Cortex of kidney (tissue), 1 donor: ENCODE measurements around the gene SEC61G.

Source experiments
- DNase-seq: peaks from one replicate; lab custom pipeline; 2025; lab: John Stamatoyannopoulos, UW

The SEC61G gene

GRCh38 chr7:54764861-54765260, 5.8 kb upstream of the SEC61G start:
- no peak for DNase-seq

DNA sequence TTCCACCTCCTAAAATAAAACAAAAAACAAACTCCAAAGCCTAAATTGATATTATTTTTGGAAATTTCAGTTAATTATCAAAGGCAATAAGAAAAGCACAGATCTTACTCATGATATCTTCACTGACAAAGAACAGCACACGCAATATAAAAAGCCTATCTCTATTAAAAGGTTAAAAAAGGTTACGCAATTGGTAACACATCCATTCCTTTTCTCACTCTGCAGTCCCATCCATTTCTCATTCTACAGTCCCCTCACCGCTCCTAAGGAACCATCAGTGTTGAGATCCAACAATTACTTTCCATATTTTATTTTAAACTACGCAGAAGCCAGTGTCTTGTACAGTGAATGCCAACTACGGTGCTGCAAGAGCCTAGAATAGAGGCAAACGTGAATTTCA, 1.3 kb downstream of the SEC61G start:
- DNase-seq: no peak

DNA sequence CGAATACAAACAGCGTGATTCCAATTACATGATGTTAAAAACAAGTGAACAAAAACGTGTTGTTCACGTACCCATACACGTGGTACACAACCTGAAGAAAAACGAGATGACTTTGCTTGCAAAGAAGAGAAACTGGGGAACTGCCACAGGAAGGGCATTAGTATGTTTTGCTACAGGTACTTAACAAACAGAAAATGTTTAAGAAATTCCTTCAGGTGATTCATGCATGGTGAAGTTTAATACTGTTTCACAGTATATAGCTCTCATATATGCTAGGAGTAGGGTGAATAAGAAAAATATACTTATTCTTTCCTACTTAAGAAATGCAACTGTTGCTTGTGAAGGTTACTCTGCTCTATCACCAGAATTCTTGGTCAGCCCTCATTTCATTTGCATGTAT, 9.8 kb downstream of the SEC61G start:
- no peak for DNase-seq

DNA sequence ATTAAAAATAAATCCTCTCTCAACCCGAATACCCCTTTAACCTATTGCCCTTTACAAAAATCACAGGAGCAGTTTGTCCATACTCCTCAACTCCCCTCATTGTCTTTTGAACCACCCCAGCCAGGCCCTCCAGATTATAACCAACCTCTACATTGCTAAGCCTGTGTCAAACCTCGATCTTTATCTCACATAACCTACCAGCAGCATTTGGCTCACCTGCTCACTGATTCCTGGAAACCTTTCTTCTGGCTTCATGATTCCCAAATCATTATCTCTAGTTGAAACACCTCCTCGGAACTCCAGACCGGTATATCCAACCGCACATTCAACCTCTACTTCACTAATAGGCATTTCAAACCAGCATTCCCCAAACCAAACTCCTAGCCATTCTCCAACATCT, 11.8 kb downstream of the SEC61G start:
- no peak for DNase-seq

GRCh38 chr7:54743580-54743979, 15.4 kb downstream of the SEC61G start:
- no peak for DNase-seq

DNA sequence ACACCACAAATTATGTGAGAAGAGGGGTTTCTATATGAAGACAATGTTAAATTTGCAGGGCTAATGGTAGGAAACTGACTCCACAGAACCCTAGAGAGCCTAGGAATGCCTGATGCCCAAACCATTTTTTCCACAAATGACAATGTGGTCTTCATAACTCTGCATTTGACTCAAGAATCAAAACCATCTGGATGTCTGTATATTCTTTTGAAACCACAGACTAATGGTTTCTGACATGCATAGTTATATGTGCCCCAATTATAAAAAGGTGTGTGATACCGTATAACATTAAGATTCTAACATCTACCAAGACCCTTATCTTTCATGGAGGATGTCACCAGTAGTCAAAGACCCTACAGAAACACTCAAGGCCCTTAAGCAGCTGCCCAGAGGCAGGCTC, 20.3 kb downstream of the SEC61G start:
- DNase-seq: no peak

- no peak for DNase-seq
Measured at GRCh38 chr7:54729107-54729506, 29.9 kb downstream of the SEC61G start.

GRCh38 chr7:54728411-54728810, 30.6 kb downstream of the SEC61G start:
- DNase-seq: no peak

DNA sequence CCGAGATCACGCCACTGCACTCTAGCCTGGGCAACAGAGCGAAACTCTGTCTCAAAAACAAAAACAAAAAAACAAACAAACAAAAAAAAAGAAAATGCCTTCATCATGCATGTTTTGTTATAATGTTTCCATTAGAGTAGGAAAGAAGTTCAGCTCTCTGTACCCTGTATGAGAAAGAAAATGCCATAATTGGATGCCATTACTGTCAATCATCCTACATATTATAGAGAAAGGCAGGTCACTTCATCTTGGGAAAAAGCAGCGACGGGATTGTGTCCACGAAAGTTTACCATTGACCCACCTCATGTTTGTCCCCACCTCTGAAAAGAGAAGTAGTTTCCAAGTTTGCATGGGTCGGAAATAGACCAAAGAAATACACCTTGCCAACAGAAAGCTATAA, 33.8 kb downstream of the SEC61G start:
- no peak for DNase-seq

GRCh38 chr7:54722502-54722901, 36.5 kb downstream of the SEC61G start:
- DNase-seq: no peak

DNA sequence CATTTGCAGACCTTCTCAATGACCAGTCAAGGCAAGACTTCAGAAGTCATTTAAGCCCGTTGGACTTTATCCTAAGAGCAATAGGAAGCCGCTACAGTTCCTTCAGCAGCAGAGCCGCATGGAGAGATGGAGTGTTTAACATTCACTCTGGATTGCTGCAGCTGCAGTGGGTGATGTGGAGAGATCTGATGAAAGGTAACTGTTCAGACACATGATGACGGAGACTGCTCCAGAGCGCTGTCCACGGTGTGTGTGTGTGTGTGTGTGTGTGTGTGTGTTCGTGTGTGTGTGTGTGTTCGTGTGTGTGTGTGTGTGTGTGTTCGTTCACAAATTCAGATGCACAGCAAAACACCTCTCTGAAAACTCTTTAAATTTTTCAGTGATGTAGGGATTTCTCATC, 37.0 kb downstream of the SEC61G start:
- no peak for DNase-seq

DNA sequence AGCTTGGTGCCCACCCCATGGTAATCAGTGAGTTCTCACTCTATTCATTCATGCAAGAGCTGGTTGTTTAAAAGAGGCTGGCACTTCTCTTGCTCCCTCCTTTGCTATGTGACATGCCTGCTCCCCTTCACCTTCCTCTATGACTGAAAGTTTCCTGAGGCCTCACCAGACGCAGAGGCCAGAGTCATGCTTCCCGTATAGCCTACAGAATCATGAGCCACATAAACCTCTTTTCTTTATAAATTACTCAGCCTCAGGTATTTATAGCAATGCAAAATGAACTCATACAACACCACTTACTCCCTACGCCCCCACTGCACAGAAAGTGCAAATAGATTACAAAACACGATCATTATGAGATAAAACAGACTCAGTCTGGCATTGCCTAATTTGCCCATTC, 39.0 kb downstream of the SEC61G start:
- no peak for DNase-seq

DNA sequence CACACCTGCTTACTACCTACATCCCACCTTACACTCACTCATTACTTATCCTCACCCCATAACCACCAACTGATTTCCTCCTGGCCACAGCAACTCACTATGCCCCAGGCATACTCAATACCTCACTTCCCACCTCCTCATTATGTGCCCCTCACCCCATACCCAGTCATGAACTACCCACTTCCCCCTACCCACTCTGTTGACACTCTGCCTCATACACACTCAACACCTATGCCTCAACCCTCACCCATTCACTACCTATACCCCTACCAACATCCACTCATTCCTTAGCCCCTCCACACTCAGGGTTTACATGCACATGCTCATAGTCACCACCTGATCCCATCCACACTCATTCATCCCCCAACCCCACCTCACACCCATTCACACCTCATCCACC, 39.6 kb downstream of the SEC61G start:
- no peak for DNase-seq

DNA sequence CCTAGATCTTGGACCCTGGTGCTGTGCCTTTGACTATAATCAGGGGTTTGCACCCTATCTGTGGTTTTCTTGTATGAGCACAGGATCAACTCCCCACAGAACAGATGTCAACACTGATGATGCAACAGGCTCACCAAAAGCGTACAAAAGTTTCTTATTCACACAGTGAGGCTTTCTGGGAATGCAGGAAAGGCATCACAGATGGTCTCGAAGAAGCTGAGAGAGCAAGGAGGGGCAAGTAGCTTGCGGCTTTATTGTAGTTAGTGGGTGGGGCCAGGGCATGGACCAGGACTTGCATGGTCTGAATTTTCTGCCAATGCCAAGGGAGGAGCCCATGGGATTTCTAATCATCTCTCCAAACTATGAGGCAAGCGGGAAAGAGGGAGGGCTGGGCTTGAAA, 46.2 kb downstream of the SEC61G start:
- DNase-seq: no peak

GRCh38 chr7:54711900-54712595, 47.0 kb downstream of the SEC61G start:
- DNase-seq: no peak

GRCh38 chr7:54709283-54709682, 49.7 kb downstream of the SEC61G start:
- no peak for DNase-seq

- DNase-seq: no peak
Measured at GRCh38 chr7:54705436-54705835, 53.6 kb downstream of the SEC61G start.

DNA sequence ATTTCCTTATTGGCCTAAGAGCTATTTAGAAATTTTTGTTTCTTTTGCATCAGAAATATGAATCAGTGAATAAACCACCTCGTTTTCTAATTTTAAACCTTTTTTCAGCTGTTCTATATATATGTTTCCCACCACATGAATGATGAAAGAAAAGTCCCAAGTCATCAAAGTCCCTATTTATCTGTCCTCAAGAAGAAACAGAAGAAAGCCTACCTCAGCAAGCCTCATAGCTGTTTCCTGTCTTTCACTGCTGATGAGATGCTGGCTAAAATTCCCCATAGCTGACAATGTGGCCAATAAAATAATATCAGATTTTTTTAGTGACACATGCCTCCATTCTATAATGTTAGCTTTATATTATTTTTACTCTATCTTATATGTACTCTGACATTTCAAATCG, 54.2 kb downstream of the SEC61G start:
- DNase-seq: no peak
